Middle frontal gyrus (tissue), 1 donor: Measurements from ENCODE around the gene WDR36.

Source experiments
- DNase-seq: peaks from one replicate; pipeline ENCODE4 v3.0.0-alpha.2; 2015; ENCODE audit warnings: low spot score; ENCODE audit errors: extremely low spot score

Gene WDR36

GRCh38 chr5:111099058-111099778 is 7.1 kb downstream of the WDR36 start:
- DNase-seq = no peak

DNA sequence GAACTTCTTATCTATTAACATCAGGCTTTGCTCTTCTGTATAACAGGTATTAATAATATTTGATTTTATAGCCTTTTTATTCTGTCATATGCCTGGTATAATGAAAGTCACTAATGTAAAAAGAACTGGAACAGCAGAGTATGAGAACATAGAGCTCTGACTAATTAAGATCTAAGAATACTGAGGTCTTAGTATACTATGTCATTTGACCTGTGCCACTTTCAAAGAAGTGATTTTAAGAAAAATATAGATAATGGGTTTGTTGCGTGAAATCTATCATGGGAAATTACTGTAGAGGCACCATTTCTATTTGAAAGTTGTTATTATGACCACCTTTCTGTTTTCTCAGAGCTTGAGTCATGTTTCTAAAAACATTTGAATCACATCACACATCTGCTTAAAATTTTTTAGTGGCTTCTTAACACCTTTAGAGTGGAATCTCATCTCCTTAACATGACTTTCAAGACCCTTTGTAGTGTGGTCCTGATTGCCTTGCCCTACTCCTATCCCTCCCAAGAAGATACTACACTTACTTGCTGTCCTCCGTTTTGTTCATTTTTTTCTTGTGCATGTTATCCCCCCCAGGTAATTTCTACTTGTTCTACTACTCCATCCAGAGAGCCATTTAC is 14.3 kb downstream of the WDR36 start:
- no peak for DNase-seq

GRCh38 chr5:111107371-111107770 is 15.2 kb downstream of the WDR36 start:
- no peak for DNase-seq

- no peak for DNase-seq
These were observed 19.8 kb downstream of the WDR36 start for GRCh38 chr5:111111956-111112355.

DNA sequence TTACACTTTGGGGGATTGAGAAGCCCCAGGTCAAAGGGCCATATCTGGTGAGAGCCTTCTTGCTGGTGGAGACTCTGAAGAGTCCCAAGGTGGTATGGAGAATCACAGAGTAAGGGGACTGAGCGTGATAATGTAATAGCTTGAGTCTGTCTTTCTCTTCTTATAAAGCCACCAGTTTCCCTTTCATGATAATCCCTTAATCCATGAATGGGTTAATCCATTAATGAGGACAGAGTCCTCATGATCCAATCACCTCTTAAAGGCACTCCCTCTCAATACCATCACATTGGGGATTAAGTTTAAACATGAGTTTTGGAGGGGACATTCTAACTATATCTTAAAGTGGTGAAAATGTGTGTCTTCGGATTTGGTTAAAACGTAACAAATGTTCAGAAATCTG is 21.5 kb downstream of the WDR36 start:
- DNase-seq = no peak

DNA sequence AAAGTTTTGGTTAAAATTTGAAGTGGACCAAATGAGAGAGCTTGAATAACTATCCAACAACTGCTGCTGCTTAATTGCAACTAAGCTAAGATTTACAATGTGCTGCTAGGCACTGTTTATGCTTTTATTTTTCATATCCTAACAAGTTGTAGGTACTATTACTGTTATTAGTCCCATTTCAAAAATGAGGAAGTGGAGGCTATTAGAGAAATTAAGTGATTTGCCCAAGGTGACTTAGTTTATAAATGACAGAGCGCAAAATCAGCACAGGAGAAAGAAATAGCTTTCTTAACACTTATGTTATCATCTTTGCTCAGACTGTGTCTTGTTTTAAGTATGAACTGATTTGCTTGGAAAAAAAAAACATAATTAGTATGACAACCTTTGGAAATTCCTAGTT is 23.1 kb downstream of the WDR36 start:
- DNase-seq = no peak

DNA sequence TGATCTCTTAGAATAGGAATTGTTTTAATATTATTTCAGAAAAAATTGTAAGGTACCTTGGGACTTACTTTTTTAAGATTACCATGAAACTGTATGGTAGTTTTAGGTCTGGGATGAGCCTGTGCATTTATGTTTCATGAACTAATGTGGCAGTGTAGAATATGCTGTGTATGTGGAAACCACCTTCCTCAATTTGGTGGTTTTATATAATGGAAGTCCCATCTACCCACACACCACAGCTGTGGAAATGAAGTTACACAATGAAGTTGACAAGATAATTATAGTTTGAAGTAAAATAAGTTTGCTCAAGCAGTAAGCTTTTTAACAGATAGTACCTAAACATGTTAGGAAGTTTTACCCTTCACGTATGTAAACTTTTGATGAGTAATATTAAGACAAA is 24.4 kb downstream of the WDR36 start:
- peak; percentile 33 for DNase-seq

DNA sequence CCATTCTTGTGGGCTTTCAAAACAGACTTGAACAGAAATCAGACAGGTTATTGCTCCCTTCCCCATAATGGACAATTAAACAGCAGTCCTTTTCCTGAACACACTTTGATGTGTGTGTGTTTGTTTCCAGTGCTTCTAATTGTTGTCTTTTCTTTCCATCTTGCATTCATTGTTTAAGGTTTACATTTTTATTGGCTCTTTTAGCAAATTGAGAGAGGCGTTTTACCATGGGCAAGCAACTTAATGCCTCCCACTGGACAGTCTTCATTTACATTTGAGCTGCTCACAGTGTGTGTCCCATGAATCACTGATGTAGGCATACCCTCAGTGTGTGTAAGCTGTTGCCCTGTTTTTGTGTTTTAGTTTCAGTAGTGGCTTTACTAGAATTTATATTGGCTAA is 25.0 kb downstream of the WDR36 start:
- no peak for DNase-seq

DNA sequence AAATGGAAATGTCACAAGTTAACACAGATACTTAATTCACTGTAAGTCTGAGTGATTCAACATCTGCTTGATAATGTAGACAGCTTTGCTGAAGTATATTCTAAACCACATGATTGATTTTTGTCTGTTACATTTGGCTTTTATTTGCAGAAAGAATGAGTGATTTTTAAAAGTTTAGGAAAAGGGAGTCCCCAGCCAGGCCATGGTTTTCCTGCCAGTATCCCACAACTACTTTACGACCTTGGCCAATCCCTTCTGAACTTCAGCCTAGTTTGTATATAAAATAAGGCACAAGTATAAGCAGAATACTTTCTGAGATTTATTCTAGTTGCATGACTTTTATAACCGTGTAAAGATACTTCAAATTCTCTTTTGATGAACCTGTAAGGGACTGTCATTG is 27.1 kb downstream of the WDR36 start:
- DNase-seq = no peak

- no peak for DNase-seq
These were observed 27.7 kb downstream of the WDR36 start for GRCh38 chr5:111119856-111120255.

DNA sequence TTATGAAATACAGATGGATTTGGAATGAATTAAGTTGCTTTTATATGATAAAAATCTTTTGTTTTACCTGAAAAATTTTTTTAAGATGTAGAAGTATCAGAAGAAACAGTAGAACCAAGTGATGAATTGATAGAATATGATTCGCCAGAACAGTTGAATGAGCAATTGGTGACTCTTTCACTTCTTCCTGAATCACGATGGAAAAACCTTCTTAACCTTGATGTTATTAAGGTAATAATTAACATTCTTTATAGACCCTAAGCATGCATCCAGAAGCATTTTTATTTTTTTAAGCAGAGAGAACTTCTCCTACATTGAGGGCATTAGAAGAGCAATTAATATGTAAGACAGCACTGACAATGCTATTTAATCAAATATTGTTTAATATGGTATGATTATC is 28.8 kb downstream of the WDR36 start:
- no peak for DNase-seq

DNA sequence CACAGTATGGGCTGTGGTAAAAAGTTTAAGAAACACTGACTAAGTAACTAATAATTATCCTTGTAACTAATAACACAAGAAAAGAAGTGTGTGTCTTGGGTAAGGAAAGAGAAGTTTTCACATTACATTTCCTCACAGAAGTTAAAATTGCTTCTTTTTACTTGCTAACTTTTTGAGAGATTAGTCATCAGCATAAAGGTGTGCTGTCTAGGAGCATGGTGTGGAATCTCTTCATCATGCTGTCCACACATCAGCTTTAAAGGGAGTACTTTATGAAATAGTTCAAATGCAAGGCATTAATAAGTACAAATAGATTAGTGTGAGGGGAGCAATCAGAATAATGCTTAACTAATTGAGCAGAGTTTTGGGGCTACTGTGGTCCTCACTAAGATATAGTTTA is 29.8 kb downstream of the WDR36 start:
- no peak for DNase-seq

DNA sequence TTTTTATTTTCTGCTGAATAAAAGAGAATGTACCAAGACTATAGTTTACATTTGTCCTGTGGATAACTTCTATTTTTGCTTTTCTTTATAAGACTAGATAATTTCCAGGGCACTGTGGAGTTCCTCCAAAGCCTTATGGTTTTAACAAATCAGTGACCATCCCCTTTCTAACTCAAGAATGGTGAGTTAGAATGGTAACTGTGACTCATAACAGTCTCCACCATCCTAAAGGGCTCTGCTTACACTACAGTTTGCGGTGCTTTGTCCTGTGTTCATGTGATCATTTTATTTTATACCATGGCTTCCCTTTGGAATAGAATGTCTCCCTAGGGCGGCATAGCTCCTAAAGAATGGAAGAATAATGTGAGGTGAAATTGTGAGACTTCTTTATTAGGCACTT is 30.2 kb downstream of the WDR36 start:
- no peak for DNase-seq

DNA sequence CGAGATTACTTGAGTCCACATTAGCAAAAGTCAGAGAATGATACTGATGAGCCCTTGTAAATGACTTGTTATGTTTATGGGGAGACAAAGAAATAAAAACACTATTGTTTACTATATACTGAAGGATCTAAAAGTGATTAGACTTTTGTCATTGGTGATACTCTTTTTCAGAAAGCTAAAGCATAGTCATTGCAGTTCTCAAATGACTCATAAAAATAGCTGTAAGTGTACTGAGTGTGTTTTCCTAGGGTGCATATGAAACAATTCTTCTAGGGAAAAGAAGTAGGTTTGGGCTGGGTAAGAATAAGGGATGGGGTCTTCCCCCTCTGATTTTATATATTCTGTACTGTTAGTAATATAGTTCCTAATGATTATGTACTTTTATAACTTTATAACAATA is 32.6 kb downstream of the WDR36 start:
- no peak for DNase-seq

GRCh38 chr5:111126896-111127295 is 34.7 kb downstream of the WDR36 start:
- no peak for DNase-seq

GRCh38 chr5:111127453-111128195 is 35.5 kb downstream of the WDR36 start:
- no peak for DNase-seq

DNA sequence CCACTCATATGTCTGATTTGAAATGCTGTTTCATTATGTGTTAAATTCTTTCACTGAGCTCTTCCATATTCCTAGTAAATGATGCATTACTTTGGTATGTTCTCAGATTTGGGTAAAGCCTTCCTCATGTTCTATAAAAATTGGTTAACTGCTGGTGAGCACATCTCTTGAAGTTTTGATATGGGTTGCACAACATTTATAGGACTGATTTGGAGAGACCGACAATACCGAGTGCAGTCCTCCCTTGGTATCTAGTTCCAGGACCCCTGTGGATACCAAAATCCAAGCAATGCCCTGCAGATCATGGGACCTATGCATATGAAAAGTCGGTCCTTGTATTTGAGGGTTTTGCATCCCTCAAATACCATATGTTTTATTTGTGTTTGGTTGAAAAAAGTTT is 37.8 kb downstream of the WDR36 start:
- DNase-seq = no peak

- no peak for DNase-seq
These were observed 39.2 kb downstream of the WDR36 start for GRCh38 chr5:111131356-111131755.

- no peak for DNase-seq
These were observed 39.9 kb downstream of the WDR36 start for GRCh38 chr5:111132076-111132475.

GRCh38 chr5:111132731-111133435 is 40.7 kb downstream of the WDR36 start:
- DNase-seq = no peak

DNA sequence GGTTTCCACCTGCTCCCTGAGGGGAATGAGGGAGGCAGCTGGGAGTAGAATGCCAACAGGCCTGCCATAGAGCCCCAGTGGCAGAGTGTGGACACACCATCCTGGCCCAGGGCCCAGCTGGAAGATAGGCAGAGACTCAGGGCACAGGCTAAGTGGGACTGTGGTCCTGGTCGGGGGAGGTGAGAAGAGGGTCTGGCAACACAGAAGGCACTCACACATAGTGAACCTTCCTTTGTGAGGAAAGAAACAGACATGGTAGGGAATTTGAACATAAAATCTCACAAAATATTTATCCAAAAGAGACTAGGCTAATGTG is 41.2 kb downstream of the WDR36 start:
- DNase-seq = no peak

DNA sequence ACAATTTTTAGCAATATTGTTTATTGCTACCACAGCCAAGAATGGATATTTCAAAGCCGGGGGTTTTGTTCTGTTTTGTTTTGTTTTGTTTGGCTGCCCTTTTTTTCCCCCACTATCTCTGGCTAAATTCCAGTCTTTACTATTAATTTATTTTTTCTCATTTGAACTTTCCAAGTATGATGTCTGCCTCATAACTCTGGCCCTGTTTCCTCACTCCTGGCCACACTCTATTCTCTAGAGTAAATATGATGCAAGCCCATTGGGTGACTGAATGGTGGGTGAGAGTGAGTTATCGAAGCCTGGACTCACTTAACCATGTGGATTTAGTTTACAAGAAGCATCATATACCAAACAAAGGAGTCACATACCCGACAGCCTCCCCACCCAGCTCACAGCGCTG is 41.9 kb downstream of the WDR36 start:
- no peak for DNase-seq
